ENCODE measurements around the gene MYO16.

The MYO16 gene

DNA sequence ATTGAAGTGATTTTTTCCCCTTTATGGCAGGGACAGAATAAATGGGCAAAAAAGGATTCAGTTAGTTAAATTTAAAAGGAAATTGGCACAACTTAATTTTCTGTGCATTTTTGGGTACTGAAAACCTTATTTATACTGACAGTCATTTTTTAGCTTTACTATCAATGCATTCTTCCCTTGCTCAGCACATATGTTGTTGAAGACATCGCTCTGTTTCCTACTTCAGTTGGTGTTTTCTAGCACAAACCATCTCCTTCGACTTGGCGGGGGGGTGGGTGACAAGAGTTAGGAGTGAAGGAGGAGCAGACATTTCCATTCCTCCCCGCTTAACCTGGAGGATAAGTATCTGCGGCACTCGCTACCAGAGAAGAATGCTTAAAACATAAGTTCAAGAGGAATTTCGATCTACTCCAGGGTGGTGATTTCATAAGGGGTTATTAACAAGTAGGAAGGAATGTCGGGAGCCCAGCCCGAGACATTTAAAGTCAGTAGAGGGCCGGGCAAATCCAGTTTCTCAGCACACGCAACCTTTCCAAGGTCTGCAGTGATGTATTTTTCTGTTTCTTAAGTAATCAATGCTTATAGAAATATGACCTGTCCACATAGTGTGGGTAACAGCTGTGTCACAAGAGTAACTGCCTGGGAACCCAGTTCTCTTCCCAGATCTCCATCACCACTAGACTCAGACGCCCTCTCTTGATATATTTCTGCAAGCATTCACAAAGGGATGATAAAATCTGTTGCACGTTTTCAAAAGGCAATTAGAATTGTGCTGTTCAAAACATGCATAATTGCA is 525.8 kb downstream of the MYO16 start:
- ATAC-seq (ENCODE audit: low read depth) (peak; percentile 71), DNase-seq (ENCODE audit: low spot score) (peak; percentile 89)
- TF ChIP-seq CTCF (IDR thresholded peaks at IDR 0.05; ENCODE audit: poor library complexity, severe bottlenecking), result peak; percentile 39
- peaks cover 67% of the 10 kb centered on the region for H3K4me1 ChIP-seq (ENCODE audit: insufficient read depth, poor library complexity, severe bottlenecking)
- H3K27ac ChIP-seq (ENCODE audit: poor library complexity, severe bottlenecking), result peak overlapping the region; percentile 100
- no peaks in the 10 kb centered on the region for H3K27me3 ChIP-seq (ENCODE audit: insufficient read depth, poor library complexity, severe bottlenecking)
- no peaks in the 10 kb centered on the region for H3K9me3 ChIP-seq (ENCODE audit: severe bottlenecking)
- H3K4me3 ChIP-seq (ENCODE audit: severe bottlenecking), result no peak overlapping the region
- H3K36me3 ChIP-seq (ENCODE audit: low read depth), result no peaks in the 10 kb centered on the region

DNA sequence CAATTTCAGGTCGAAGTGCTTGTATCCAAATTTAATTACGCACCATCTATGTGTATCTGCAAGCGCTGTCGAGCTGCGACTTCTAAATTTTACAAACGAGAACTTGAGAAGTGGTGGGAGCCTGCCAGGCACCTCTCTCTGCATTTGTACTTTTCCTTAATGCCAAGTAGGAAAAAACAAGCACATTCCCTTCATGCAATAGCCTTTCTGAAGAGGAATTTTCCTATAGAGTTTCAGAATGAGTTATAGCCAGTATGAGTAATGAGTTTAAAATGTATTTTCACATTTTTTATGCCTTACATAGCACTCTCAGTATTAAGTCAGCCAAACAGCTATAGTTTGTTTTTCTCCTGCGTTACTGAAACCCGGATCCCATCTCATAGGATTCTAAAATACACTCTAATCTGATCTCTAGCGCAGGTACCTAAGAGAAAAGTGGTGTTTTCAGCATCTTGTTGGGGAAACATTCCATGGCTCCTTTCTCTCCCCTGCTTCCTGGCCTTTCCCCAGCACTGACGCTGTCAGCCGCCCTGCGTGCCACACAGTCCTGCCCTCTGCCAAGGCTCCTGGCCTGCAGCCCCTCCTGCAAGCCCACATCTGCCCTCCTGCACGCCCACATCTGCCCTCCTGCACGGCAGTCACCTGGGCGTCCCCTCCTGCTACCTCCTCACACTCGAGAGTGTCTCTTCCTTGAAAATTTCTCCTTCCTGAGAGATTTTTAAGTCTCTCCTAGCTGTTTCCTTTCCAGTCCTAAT is 526.9 kb downstream of the MYO16 start:
- peak; percentile 60 for ATAC-seq (ENCODE audit: low read depth)
- no peak for TF ChIP-seq CTCF (IDR thresholded peaks at IDR 0.05; ENCODE audit: poor library complexity, severe bottlenecking)
- peaks cover 69% of the 10 kb centered on the region for H3K4me1 ChIP-seq (ENCODE audit: insufficient read depth, poor library complexity, severe bottlenecking)
- H3K36me3 ChIP-seq (ENCODE audit: low read depth), result no peaks in the 10 kb centered on the region
- H3K9me3 ChIP-seq (ENCODE audit: severe bottlenecking), result no peaks in the 10 kb centered on the region
- peak overlapping the region; percentile 100 for H3K27ac ChIP-seq (ENCODE audit: poor library complexity, severe bottlenecking)
- H3K4me3 ChIP-seq (ENCODE audit: severe bottlenecking), result no peak overlapping the region
- H3K27me3 ChIP-seq (ENCODE audit: insufficient read depth, poor library complexity, severe bottlenecking), result no peaks in the 10 kb centered on the region
- DNase-seq (ENCODE audit: low spot score), result no peak

GRCh38 chr13:109157275-109157674 is 527.9 kb downstream of the MYO16 start:
- peak overlapping the region; percentile 100 for H3K27ac ChIP-seq (ENCODE audit: poor library complexity, severe bottlenecking)

GRCh38 chr13:109158383-109158782 is 529.0 kb downstream of the MYO16 start:
- no peaks in the 10 kb centered on the region for H3K9me3 ChIP-seq (ENCODE audit: severe bottlenecking)
- no peaks in the 10 kb centered on the region for H3K27me3 ChIP-seq (ENCODE audit: insufficient read depth, poor library complexity, severe bottlenecking)
- H3K4me3 ChIP-seq (ENCODE audit: severe bottlenecking), result no peak overlapping the region
- no peak for TF ChIP-seq CTCF (IDR thresholded peaks at IDR 0.05; ENCODE audit: poor library complexity, severe bottlenecking)
- no peaks in the 10 kb centered on the region for H3K36me3 ChIP-seq (ENCODE audit: low read depth)
- DNase-seq (ENCODE audit: low spot score) (no peak), ATAC-seq (ENCODE audit: low read depth) (no peak)
- peak overlapping the region; percentile 100 for H3K27ac ChIP-seq (ENCODE audit: poor library complexity, severe bottlenecking)
- H3K4me1 ChIP-seq (ENCODE audit: insufficient read depth, poor library complexity, severe bottlenecking), result peaks cover 71% of the 10 kb centered on the region

More at GRCh38 chr13:109157275-109157674, 527.9 kb downstream of the MYO16 start:
- no peak overlapping the region for H3K4me3 ChIP-seq (ENCODE audit: severe bottlenecking)
- no peaks in the 10 kb centered on the region for H3K27me3 ChIP-seq (ENCODE audit: insufficient read depth, poor library complexity, severe bottlenecking)
- no peaks in the 10 kb centered on the region for H3K9me3 ChIP-seq (ENCODE audit: severe bottlenecking)
- ATAC-seq (ENCODE audit: low read depth) (no peak), DNase-seq (ENCODE audit: low spot score) (no peak)
- no peak for TF ChIP-seq CTCF (IDR thresholded peaks at IDR 0.05; ENCODE audit: poor library complexity, severe bottlenecking)
- H3K36me3 ChIP-seq (ENCODE audit: low read depth), result no peaks in the 10 kb centered on the region
- H3K4me1 ChIP-seq (ENCODE audit: insufficient read depth, poor library complexity, severe bottlenecking), result peaks cover 69% of the 10 kb centered on the region
